RWPE2 (cell line): ENCODE measurements around the gene SNIP1.

Experiments used
- ATAC-seq: fragments of 200-7000 bp; cut with Tn5 transposase; 3 replicates; pipeline ENCODE4 v1.9.1; 2021; ENCODE audit warnings: low read depth
- DNase-seq: peaks from one replicate; pipeline ENCODE4 v3.0.0-alpha.2; 2020; ENCODE audit warnings: low spot score
- H3K27ac ChIP-seq: fragments of 450-650 bp; 2 replicates; pipeline ENCODE4 v1.5.1; 2017; ENCODE audit warnings: mild to moderate bottlenecking; ENCODE audit not compliant: poor library complexity, severe bottlenecking
- H3K27me3 ChIP-seq: fragments of 250-450 bp; sonication (Bioruptor Pico); 2 replicates; pipeline ENCODE4 v1.5.1; 2021; ENCODE audit warnings: mild to moderate bottlenecking, moderate library complexity; ENCODE audit not compliant: insufficient read depth, poor library complexity, severe bottlenecking
- H3K36me3 ChIP-seq: fragments of 250-450 bp; sonication (Bioruptor Pico); 2 replicates; pipeline ENCODE4 v1.5.1; 2020; ENCODE audit warnings: low read depth, mild to moderate bottlenecking, moderate library complexity
- H3K4me1 ChIP-seq: fragments of 250-450 bp; sonication (Bioruptor Pico); 2 replicates; pipeline ENCODE4 v1.5.1; 2021; ENCODE audit warnings: mild to moderate bottlenecking, moderate library complexity; ENCODE audit not compliant: insufficient read depth, poor library complexity, severe bottlenecking
- H3K4me3 ChIP-seq: fragments of 250-450 bp; sonication (Bioruptor Pico); 2 replicates; pipeline ENCODE4 v1.5.1; 2021; ENCODE audit warnings: mild to moderate bottlenecking, moderate library complexity; ENCODE audit not compliant: severe bottlenecking
- H3K9me3 ChIP-seq: fragments of 250-450 bp; sonication (Bioruptor Pico); 2 replicates; pipeline ENCODE4 v1.5.1; 2021; ENCODE audit warnings: mild to moderate bottlenecking, moderate library complexity; ENCODE audit not compliant: severe bottlenecking
- CTCF ChIP-seq: fragments of 450-650 bp; IDR thresholded peaks from one replicate; pipeline ENCODE4 v1.5.1; 2017; ENCODE audit warnings: mild to moderate bottlenecking, moderate library complexity; ENCODE audit not compliant: poor library complexity, severe bottlenecking

Gene SNIP1

DNA sequence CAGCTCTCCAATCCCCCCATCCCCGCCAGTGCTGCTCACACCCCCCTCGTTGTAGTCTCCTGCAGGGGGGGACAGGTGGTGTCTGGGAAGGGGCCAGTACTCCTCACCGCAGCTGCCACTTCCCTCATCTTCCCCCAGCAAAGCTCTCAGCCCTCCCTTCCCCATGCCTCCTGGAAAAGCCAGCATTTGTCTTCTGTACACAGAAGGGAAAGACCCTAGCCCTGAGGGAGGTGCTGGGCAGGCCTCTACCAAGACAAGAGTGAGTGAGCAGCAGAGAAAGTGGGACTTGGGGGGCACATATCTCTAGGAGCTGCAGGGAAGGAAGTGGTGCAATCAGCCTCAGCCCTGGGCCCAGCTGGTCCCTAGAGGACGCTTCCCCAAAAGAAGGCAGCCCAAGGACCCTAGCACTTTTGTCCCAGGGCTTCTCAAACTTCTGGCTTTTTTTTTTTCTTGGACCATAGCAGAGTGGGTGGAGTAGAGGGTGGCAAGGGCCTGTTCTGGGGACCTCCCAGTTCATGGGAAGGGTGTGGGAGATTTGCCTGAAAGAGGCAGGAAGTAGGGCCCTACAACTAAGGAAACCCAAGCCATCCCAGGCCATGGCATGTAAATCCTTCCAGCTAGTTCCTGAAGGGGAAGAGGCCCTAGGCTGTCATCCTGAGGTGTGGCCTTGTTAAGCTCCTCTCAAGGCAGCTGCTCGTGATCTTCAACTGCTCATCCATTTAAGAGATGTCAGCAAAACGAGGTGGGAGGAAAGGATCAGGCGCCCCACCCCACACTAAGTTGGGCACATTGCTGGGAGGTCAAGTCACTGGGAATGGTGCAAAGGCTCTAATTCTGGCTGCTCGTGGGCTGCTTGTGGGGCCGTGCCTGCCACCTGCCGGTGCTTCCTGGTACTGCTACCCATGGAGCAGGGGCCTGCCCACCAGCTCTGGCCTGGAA lies 67.1 kb downstream of the SNIP1 start:
- H3K4me3 ChIP-seq = no peak overlapping the region
- peak; percentile 95 for TF ChIP-seq CTCF
- no peaks in the 10 kb centered on the region for H3K9me3 ChIP-seq
- H3K27ac ChIP-seq = peak overlapping the region; percentile 98
- H3K36me3 ChIP-seq = peaks cover 54% of the 10 kb centered on the region
- H3K4me1 ChIP-seq = peaks cover 34% of the 10 kb centered on the region
- DNase-seq (no peak), ATAC-seq (peak; percentile 51)
- H3K27me3 ChIP-seq = no peaks in the 10 kb centered on the region

DNA sequence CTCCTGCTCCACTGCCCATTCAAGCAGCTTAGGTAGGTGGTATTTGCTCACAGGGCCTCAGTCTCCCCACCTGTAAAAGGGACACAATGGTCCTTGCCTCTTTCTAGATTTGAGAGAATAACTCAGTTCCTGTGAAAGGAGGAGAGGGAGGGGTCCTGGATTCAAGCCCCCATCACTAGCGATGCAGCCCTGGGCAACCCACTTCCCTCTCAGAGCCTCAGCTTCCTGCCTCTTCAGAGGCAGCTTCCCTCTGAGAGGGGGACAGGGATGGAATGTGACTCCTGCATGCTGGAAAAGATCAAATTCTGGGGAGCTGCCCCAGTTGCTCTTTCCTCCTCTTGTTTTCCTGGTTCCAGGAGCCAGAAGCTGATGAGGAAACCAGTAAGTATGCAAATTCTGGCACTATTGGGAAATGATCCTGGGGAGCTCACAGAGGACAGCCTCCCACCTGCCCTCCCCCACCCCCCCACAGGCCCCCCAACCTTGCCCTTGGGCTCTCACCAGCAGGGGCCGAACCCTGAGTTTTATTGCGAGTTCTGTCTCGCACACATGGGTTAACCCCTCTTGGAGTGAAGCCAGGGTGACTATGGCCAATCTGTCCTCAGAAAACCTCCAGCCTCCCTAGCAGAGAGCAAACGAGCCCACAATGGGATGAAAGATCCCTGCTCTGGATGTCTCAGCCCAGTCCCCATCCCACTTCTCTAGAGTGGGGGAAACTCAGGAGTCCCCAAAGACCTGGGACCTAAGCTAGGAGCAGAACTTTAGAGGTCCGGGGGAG lies 68.0 kb downstream of the SNIP1 start:
- H3K27ac ChIP-seq = peak overlapping the region; percentile 98
- H3K27me3 ChIP-seq = no peaks in the 10 kb centered on the region
- H3K36me3 ChIP-seq = peaks cover 59% of the 10 kb centered on the region
- peak; percentile 5 for ATAC-seq
- H3K9me3 ChIP-seq = no peaks in the 10 kb centered on the region
- TF ChIP-seq CTCF = no peak
- no peak for DNase-seq
- H3K4me1 ChIP-seq = peaks cover 34% of the 10 kb centered on the region
- no peak overlapping the region for H3K4me3 ChIP-seq
